GM18868 (cell line): ENCODE measurements around the gene RELCH.
A peak's percentile ranks its signal among the peaks of the same experiment; 100 is the strongest.

ENCODE experiments used
- ATAC-seq: cut with Tn5 transposase; IDR thresholded peaks from one replicate; pipeline ENCODE4 v1.9.1; 2021; ENCODE audit warnings: mild to moderate bottlenecking, moderate library complexity; ENCODE audit not compliant: unreplicated experiment

RELCH gene

DNA sequence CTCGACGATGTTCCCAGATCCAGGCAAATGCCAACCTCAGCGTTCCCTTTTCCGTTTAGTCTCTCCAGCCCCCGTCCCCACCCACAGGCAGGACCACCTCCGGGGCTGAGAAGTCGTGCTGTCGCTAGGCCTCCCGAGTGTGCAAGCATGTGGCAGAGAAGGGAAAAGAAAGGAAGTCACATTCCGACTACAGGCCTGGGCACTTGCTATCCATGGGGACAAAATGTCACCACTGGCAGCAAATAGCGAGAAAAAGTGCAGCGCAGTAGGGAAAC lies 619 bp upstream of the RELCH start:
- peak; percentile 1 for ATAC-seq

DNA sequence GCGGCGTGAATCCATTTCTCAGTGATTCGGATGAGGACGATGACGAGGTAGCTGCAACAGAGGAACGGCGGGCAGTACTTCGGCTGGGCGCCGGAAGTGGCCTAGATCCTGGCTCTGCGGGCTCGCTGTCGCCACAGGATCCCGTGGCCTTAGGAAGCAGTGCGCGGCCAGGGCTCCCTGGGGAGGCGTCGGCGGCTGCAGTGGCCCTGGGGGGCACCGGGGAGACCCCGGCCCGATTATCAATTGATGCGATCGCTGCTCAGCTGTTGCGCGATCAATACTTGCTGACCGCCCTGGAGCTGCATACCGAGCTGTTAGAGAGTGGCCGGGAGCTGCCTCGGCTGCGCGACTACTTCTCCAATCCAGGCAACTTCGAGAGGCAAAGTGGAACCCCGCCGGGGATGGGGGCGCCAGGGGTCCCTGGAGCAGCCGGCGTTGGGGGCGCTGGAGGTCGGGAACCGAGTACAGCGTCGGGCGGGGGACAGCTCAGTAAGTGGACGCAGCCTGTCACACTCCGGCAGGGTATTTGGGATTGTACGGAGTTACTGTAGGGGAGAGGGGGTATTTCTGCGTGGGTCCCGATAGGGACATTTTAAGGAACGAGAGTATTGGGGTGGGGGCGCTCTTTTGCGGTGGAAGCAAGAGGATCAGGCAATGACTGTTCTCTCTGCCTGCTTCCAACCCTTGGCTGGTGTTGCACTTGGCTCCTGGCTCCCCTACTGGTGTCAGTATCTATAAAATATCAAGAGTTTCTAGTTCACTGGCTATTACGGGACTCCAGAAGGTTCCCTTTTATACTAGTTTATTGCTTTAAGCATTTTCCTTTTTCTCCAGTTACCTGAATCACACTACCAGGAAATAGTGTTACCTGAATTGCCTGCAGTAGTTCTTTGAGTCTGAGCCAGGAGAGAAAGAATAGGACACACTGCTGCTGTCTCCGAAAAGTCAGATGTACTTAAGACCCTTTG lies 772 bp downstream of the RELCH start:
- ATAC-seq, result no peak

DNA sequence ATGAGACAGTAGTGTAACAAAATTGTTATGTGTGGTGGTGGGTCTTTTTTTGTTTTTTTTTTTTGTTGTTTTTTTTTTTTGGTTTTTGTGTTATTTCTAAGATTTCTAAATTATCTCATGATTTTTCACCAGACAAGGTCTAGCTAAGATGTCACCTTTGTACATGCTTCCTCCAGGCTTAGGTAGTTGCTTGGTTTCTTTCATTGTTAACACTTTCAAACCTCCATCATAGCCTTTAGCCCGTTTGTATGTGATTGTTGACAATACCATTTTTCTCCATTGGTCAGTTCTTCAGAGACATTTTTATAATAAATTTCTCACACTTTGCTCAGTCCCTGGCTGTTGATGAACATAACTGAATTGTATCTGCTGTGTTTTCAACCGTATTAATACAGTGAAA lies 2.2 kb downstream of the RELCH start:
- no peak for ATAC-seq

DNA sequence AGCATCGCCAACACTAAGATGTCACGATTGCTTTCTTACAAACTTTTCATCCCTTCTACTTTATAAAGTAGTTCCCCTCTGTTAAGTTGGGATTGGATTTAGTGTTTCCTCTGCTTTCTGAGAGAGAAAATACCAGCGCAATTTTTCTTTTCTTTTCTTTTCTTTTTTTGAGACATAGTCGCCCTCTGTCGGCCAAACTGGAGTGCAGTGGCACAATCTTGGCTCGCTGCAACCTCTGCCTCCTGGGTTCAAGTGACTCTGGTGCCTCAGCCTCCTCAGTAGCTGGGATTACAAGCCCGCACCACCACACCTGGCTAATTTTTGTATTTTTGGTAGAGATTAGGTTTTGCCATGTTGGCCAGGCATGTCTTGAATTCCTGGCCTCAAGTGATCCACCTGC lies 9.0 kb downstream of the RELCH start:
- no peak for ATAC-seq

DNA sequence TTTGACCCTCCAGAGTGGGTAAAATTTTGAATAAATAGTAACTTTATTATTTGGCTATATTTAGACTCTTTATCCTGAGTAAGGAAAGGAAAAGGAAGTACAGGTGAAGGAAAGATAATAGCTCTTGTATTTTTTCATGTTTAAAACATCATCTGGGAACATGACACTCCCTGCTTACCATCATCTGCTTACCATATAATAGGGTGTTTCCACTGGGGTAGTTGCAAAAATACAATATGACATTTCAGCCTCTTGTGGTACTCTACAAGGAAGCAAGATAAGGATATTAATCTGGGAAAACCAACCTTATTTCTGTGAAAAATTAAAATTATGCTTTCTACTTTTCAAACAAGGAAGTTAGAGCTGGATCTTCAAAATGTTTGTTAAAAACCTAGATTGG lies 9.9 kb downstream of the RELCH start:
- ATAC-seq, result no peak

DNA sequence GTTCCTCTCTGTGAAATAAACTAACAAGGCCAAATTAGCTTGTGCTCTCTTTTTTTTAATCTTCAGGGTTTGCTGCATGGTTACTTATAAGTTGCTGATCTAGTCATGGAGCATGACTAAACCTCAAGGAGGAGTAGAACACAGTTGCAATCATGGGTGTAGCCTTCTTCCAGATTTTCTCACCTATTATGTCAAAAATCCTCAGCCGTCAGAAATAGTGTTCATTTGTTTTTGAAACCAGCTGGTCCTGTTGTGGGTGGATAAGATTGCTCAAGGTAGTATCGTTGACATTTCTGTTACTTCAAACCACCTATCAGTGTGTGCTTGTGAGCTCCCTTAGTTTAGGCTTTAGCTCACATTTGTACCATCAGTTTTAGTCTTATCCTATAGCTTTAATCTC lies 11.2 kb downstream of the RELCH start:
- ATAC-seq, result no peak

DNA sequence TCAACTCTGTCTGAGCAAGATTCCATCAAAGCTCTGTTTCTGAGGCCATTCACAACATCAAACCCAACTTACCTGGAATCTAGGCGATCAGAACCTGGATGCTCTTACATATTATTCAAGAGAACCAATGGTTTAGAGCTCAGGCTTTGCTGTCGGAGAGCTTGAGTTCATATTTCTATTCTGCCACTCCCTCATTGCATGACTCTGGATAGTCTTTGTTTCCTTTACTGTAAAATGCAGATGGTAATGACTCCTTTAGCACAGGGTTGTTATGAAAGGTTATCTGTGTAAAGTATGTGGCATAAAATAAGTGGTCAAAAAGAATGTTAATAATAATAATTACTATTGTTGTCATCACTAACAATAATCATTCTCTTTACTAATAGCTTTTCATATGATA lies 12.6 kb downstream of the RELCH start:
- ATAC-seq, result no peak

DNA sequence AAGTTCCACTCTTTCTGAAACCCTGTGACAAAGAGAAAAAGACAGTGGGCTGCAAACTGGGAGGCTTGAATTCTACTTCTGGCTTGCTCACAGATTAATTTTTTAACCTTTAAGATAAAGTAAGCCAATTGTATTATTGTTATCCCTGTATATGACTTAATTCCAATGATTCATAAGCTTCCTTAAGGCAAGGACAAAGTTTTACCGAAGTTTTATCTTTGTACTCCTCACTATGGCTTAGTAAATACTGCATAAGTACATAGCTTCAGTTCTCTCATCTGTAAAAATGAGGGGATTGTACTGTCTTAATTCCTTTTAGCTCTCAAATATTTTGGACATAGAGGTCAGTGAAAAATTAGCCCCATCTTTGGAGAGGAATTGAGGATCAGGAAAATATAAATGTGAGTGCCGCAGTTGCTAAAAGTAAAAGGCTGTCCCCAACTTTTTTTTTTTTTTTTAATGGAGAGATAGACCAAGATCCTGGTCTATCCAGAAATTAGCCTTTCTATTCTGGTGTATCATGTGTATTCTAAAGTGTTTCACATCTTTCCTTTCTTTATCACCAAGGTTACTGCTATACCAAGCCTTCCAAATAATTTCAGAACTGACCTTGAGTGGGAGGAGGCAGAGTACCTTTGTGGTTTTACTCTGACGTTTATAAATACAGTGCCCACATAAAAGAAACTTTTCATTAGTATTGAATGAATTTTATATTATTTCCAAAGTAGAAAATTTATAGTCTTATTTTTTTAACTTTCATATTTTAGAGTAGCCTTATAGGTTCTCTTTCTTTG lies 13.3 kb downstream of the RELCH start:
- ATAC-seq, result peak; percentile 61

DNA sequence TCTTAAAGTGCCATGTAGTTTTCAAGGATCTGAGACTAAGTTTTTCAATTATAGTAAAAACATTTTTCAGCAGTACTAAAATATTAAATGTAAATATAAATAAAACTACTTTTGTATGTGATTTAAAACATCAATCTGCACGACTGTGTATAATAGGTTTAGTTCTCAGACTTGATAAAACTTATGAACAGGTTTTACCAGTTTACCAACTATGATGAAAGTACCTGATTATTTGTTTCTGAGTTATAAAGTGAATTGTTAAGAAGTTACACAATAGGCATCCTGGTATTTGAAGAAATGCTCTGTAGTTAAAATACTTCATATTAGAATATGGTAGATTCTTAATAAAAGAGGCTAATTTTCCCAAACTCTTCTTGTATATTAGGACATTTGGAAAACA lies 14.8 kb downstream of the RELCH start:
- ATAC-seq, result no peak

DNA sequence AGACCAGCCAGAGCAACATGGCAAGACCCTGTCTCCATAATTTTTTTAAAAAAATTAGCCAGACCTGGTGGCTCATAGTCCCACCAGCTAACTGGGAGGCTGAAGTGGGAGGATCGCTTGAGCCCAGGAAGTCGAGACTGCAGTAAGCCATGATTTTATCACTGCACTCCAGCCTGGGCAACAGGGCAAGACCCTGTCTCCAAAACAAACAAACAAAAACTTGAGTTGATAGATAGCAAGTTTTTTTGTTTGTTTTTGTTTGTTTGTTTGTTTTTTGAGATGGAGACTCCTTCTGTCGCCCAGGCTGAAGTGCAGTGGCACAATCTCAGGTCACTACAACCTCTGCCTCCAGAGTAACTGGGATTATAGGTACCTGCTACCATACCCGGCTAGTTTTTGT lies 18.8 kb downstream of the RELCH start:
- no peak for ATAC-seq

DNA sequence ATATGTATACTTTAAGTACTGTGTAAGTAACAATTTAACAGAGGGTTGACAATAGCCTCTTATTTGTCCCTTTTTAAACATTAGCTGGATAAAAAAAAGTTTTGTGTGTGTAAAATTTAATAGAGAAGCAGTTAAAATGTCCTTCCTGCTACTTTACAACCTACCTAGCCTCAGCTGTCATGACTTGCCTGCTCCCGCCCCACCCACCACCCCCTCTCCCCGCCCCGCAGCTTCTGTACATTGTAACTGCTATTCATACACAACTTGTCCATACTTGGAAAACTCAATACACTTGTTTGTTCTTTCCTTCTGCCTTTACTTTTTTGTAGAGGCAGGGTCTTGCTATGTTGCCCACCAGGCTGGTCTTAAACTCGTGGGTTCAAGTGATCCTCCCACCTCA lies 19.5 kb downstream of the RELCH start:
- no peak for ATAC-seq

DNA sequence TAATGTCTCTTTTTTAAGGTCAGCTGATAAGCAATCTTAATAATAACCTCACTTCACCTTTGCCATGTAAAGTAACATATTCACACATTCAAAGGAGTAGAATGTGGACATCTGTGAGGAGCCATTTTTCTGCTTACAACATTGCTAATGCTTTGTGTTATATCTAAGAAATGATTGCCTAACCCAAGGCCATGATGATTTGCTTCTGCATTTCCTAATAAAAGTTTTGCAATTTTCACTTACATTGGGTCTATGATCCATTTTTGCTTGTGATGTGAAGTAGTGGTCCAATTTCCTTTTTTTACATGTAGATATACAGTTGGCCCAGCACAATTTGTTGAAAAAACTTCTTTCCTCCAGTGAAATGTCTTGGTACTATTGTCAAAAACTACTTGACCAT lies 22.0 kb downstream of the RELCH start:
- ATAC-seq, result no peak

DNA sequence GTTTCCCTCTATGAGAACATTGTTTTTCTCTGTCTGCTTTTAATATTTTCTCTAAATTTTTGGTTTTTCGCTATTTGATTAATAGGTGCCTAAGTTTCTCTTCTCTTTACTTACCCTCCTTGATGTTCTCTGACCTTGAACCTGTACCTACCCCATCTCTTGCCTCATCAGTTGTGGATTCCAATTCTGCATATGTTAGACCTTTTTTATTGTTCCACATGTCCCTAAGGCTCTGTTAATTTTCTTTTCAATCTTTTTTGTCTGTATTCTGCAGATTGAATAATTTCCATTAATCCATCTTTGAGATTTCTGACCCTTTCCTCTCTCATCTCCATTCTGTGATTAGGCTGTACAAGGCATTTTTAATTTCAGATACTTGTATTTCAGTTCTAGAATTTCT lies 23.1 kb downstream of the RELCH start:
- ATAC-seq, result no peak

DNA sequence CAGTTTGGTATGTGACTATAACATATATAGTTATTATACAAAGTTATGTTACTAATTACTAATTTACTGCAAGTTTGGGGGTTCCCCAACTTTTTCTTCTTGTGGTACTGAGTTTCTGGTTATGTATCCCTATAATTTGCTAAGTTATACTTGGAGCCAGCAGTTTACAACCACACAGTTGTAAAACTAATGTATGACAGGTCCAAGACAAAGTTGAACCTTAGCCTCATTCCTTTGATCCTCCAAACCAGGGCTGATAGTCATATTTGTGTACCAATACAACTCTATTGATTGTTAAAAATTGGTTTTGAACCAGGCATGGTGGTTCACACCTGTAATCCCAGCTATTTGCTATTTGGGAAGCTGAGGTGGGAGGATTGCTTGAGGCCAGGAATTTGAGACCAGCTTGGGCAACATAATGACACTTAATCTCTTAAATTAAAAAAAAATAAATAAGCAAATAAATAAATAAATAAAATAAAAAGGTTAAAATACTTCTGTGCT lies 24.3 kb downstream of the RELCH start:
- no peak for ATAC-seq

DNA sequence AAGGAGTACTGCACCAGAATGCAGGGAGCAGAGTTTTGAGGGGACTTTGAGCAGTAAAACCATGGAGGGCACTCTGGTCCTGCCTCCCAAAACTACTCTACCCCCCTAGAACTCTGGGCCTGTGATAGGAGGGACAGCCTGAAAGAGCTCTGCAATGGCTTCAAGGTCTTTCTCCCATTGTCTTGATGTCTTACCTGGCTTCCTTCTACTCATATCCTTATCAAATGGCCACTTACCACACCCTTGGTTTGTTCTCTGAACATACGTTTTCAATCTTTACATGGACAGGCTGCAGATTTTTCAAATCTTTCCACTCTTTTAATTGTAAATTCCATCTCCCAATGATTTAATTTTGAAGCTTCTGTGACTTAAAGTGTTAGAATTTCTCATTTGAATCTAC lies 27.7 kb downstream of the RELCH start:
- no peak for ATAC-seq

DNA sequence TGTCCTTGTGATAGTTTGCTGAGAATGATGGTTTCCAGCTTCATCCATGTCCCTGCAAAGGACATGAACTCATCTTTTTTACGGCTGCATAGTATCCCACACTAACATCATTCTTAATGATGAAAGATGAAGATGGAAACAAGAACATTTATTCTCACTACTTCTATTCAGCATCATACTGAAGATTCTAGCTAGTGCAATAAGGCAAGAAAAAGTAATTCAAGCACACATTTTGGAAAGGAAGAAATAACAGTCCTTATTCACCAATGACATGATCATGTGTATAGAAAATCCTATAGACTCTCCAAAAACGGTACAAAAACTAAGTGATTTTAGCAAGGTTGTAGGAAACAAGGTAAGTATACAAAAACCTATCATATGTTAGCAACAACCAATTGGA lies 37.2 kb downstream of the RELCH start:
- no peak for ATAC-seq

DNA sequence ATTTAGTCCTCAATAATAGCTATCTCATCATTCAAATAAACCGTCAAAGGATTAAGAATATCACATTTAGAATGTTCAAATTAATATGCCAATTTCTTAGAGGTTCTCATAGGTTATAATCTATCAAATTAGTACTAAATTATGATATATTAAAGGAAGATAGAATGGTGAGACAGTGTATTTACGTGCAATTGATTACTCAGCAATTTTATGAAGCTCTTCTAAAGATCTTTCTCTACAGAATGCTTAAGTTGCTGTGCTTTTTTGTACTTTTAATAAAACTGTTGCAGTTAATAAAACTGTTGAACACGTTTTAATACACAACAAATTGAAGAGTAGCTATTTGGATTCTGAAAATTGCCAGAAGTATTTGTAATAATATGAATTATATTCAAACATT lies 39.0 kb downstream of the RELCH start:
- no peak for ATAC-seq

DNA sequence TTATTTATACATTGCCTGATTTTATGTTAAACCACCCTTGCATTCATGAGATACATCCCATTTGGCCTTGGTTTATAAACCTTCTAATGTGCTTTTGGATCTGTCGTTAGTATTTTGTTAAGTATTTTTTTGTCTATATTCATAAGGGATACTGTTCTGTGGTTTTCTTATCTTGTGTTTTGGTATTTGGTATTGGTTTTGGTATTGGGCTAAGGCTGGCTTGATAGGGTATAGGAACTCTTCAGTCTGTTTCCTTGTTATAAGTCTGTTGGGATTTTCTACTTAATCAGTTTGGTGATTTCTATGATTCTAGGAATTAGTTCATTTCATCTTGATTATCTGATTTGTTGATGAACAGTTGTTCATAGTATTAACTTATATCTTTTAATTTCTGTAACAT lies 49.2 kb downstream of the RELCH start:
- no peak for ATAC-seq

DNA sequence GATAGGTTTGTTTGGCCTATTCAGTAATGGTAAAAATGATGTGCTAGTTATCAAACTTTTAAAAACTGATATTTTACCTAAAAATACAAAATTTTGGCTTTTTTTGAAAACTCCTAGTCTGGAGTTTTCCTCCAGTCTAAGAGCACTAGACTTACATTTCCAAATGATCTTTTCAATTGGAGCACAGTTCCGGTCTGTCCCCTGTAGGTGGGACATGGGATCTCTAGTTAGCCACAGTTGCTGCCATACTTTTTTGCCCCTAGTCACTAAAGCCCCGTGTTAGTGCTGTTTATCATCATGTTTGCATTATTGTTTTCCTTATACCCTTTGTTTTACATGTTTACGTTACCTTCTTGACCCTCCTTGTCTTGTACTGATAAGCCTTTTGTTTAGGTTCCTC lies 52.4 kb downstream of the RELCH start:
- no peak for ATAC-seq

DNA sequence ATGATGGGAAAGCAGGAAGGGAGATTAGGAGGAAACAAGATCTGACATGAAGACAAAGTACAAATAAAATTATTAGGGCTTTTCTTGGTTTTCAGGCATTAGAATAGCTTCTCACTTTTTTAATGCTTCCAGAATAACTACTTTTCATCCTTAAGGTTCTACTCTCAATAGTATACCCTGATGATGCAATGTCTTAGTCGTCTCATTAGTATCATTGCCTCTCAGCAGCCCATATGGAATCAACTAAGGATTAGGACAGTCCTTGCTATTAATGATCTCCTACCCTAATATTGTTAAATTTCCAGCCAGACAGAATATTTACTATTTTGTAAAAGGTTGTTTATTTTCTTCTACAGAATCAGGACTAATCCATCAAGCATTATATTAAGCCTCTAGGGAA lies 55.9 kb downstream of the RELCH start:
- ATAC-seq, result no peak

DNA sequence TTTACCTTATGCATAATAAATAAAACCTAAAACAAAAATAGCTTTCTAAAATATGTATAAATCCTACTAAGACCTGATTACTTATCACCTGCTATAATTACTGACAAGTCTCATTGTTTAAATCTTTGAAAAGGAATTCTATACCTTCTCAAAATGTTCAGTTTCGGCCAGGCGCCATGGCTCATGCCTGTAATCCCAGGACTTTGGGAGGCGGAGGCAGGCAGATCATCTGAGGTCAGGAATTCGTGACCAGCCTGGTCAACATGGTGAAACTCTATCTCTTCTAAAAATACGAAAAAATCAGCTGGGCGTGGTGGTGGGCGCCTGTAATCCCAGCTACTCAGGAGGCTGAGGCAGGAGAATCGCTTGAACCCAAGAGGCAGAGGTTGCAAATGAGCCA lies 58.1 kb downstream of the RELCH start:
- no peak for ATAC-seq

DNA sequence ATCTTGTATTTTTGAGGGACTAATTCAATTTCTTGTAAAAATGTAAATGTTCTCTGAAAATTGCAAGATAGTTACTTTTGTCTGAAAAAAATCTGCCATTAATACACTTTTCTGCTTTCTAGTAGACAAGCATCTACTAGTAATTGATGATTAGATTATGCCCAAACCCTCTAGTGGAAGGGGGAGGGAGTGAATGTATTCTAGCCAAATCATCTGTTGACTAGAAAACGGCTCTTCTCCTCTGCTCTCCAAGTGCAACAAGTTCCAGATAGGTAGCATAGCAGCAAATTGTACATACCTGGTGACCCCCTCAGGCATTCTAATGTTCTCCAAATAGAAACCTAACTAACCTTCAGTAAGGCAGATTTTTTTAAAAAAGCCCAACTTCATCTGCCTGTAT lies 58.6 kb downstream of the RELCH start:
- no peak for ATAC-seq
